Right forelimb (tissue), 1 donor: Measurements from ENCODE around the gene DBH.

ENCODE experiments used
- DNase-seq: peaks from one replicate; pipeline ENCODE4 v3.0.0-alpha.2; 2018

DBH gene

DNA sequence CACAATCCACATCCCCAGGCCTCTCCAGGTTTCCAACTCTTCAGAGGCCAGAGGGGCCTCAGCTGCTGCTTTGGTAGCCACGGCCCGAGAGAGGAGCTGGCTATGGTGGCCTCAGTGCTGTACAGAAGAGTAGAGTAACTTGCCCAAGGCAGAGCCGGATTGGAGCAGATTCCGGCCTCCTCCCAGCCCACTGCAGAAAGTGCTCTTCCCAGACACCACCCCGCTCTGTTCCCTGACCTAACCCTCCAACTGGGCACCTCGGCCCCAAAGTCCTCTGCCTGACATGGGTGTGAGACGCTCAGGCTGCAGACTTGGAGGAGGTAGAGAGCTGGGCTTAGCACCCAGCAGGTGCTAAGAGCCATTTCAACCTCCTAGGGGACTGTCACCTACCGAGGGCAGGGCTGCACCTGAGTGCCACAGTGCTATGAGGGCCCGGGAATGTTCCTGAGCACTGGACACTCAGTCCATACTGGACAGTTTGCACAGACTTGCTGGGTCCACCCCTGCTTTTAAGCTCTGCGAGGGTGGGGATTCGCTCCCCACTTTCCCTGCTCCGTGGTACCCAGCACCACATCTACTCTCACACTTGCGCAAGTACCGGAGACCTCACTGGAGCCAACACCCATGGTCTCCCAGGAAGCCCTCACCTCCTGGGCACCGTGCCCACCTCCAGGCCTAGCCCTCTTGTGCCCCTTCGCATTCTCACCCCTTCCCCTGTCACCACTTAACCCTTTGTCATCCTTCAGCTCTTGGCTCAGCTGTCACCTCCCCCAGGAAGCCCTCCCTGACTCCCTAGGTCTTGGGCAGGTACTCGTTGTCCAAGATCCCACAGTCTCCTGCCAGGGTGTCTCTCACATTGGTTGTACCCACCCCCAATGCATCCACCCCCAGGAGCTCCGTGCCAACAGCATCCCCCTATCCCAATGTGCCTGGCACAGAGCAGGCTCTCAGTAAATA is 49.8 kb downstream of the DBH start:
- no peak for DNase-seq

GRCh38 chr9:133686642-133687575 is 50.7 kb downstream of the DBH start:
- DNase-seq, result no peak

- no peak for DNase-seq
These were observed 51.9 kb downstream of the DBH start for GRCh38 chr9:133687856-133688761.

DNA sequence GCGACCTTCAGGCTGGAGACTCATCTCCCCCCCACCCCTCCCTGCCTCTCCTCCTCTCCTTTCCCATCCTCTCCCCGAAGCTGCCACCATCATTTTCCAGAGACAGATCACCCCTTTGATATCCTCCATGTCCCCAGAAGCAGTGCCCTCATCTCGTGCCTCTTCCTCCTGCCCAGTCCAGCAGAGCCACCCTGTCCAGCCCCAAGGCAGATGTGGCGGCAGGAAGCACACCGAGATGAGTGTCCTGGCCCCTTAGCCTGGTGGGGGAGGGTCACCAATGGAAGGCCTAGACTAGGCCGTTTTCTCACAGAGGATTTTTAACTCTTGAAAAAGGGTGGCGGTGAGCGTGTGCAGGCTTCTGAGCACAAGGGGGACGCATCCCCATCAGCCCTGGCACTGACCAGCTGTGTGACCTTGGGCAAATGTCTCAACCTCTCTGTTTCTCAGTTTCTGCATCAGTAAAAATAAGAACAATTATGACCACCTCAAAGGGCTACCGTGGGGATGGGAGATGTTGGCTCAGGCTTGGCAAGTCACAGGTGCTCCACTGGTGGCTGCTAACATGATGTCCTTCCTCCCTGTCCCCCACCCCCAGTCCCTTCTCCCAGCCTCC is 53.1 kb downstream of the DBH start:
- no peak for DNase-seq

- DNase-seq, result no peak
These were observed 54.0 kb downstream of the DBH start for GRCh38 chr9:133690081-133690561.

- DNase-seq, result no peak
These were observed 55.0 kb downstream of the DBH start for GRCh38 chr9:133691191-133691590.

GRCh38 chr9:133691626-133692363 is 55.6 kb downstream of the DBH start:
- no peak for DNase-seq

GRCh38 chr9:133692364-133692985 is 56.3 kb downstream of the DBH start:
- no peak for DNase-seq

DNA sequence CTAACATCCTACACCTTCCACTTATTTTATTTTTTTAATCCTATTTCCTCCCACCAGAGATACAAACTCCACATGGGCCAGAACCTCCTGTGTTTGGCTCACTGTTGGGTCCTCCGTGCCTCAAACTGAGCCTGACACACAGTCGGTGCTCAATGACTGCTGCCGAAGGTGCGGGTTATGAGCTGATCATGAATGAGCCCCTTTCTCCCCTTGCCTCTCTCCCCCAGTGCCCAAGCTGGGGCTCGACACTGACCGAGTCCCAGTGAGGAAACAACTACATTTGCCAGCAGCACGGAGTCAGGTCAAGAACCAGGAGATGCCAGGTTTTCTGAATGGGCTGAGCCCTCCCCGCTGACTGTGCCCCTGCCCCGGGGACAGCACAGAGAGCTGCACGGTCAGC is 57.0 kb downstream of the DBH start:
- DNase-seq, result no peak

DNA sequence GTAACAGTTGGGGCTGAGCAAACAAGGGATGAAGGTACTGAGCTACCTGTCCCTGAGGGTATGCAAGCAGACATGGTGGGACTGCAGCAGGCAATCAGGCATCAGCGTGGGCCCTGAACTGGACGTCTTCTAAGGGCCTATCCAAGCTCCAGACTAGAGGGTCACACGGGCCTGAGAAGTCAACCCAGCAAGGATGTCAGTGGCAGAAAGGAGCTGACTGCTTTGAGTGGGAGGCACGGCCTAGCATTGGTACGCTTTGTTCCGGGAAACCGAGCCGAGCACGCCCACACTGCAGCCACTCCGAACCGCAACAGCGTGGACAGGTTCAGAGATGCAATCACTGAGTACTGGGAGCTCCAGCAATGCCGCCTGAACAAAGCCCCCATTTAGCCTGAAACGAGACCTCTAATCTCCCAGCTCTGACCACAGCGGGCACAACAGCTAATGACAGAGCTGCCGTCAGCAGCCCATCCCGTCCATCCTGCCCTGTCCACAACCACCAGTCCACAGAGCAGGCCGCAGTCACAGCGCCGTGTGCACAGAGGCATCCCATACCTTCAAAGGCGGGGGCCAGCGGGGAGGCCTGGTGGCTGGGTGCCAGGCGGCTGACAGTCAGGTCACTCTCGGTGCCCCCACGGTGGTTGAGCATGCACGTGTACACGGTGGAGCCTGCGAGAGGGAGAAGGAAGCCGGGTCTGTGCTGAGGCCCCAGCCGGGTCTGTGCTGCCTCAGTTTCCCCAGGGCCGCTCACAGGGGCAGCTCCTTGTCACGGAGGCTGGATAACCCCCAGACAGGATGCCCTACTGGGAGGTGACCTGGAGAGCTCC is 57.8 kb downstream of the DBH start:
- no peak for DNase-seq

DNA sequence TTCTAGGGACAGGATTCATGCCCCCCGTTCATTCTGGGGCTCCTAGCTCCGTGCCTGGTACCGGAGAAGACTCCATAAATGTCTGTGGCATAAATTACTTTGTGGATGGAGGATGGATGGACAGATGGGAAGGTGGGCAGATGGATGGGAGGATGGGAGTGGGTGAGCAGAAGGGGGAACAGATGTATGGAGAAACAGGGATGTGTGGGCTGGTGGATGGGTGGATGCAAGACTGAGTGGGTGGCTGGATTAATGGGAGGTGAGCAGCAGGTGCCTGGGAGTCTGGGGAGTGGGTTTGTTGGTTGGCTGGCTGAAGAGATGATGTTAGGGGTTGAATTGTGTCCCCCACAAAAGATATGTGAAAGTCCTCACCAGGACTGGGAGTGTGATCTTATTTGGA is 58.5 kb downstream of the DBH start:
- DNase-seq, result no peak

DNA sequence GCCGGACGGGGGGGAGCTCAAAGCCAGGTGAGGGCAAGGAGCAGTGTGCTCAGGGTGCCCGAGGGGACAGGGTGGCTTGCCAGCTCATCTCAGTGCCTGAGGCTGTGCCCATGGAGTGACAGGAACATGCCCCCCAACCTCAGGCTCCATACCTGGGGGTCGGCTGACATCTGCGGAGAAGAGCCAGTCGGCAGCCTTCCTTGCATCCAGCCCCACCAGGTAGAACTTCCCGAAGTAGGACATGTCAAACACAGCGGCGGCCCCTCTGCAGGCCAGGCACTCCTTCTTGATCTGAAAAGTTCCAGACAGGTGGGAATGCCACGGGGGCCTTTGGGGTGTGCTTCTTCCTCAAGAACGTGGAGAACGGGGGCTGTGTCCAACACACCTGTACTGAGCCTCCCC is 59.9 kb downstream of the DBH start:
- no peak for DNase-seq

GRCh38 chr9:133699546-133699945 is 63.4 kb downstream of the DBH start:
- DNase-seq, result no peak

DNA sequence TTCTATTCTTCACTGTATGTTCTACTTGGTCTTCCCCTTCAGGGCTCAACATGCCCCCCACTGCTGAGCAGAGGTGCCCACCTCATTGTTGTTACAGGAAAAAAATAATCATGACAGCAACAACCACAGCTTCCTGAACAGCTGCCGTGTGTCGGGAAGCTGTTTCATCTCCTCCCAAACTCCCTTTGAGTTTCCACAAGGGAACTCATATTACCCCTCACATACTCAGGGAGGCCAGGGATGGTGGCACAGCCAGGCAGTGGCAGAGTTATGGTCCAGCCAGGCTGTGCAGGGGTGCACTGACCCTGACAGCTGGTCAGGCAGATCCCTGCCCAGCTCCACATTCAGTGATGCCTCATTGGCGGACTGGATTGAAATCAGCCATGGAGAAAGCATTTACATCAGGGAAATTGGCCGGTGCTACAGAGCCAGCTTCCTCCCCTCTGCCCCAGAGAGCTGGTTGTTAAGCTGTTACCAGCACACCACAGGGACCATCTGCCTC is 64.7 kb downstream of the DBH start:
- DNase-seq, result peak; percentile 29

DNA sequence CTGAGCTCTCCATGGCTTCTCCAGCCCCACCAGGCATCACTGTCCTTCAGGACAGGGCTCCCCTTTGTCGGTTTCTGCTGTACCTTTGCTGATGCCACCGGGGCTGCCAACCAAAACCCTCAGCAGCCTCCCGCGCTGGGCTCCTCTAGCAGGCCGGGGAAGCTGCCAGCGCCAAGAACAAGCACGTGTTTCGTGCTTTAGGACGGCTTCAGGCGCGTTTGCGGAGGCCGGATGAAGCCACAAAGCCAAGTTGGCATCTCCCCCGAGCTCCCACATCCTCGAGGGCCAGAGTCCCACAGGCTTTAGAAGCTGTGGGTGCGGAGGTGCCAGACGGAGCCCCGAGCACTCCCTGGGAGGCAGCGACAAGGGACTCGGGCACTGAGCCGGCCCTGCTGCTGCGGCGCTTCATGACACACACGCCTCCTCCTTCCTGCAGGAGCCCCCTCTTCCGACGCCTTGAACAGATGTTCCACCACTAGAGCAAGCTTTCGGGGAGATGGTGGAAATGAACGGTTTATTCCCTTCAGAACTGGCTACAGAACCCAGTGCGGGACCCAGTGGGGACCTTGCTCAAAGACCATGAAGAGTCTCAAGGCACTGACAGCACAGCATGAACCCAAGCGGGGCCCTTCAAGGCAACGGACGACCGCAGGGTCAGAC is 65.3 kb downstream of the DBH start:
- peak; percentile 47 for DNase-seq

DNA sequence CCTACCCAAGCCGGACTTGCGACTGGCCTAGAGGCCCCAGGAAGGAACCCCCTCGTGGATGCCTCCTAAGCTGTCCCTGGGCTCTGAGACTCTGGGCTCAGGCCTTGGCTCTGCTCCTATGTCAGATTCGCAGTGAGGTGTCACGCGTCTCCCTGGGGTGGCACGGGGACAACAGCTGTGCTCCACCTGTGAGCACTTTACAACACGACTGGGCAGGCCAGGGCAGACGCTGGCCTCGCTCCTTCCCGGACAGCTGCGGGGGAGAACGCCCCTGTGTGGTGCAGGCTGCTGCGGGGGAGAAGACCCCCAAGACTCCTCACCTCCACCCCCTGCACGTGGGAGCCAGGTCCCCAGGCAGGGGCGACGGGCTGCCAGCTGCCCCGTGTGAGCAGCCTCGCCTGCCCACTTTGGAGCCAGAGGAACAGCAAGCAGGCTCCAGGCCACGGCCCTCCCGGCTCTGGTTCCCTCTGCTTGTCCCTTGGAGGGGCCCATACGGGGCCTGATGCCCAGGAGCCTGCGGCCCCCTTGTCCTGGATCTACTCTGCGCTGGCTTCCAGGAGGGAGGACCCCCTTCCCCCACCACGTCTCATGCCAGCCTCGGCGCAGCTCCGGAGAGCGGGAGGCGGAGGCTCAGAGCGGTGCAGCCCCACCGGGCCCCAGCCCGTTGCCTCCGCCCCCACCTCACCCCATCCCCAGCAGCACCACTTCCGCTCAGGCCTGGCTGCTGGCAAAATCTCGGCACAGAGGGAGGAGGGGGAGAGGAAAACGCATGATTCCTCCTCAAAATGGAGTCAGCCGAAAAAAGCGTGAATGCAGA is 66.0 kb downstream of the DBH start:
- peak; percentile 83 for DNase-seq

- DNase-seq, result peak; percentile 45
These were observed 66.8 kb downstream of the DBH start for GRCh38 chr9:133702798-133703590.
